DND-41 (cell line): ENCODE results near the gene ME2.
A peak's percentile ranks its signal among the peaks of the same experiment; 100 is the strongest.

Experiments
- ATAC-seq: fragments of 200-7000 bp; cut with Tn5 transposase; 3 replicates; pipeline ENCODE4 v1.9.1; 2021; ENCODE audit warnings: low read depth; ENCODE audit not compliant: insufficient read depth
- DNase-seq: peaks from one replicate; pipeline ENCODE4 v3.0.0-alpha.2; 2020
- H2AFZ ChIP-seq: 2 replicates; pipeline ENCODE4 v1.6.0; 2012; ENCODE audit warnings: low read depth, low read length
- H3K27ac ChIP-seq: 2 replicates; pipeline ENCODE4 v1.5.1; 2012; ENCODE audit warnings: low read length, inconsistent platforms
- H3K27me3 ChIP-seq: fragments of 200-600 bp; sonication (generic); 2 replicates; pipeline ENCODE4 v1.6.0; 2012; ENCODE audit warnings: low read length, mild to moderate bottlenecking, inconsistent platforms; ENCODE audit not compliant: insufficient read depth, poor library complexity
- H3K36me3 ChIP-seq: 2 replicates; pipeline ENCODE4 v1.5.1; 2012; ENCODE audit warnings: low read length, inconsistent platforms; ENCODE audit not compliant: insufficient read depth
- H3K4me1 ChIP-seq: 2 replicates; pipeline ENCODE4 v1.5.1; 2012; ENCODE audit warnings: mild to moderate bottlenecking, low read length; ENCODE audit not compliant: insufficient read depth
- H3K4me2 ChIP-seq: 2 replicates; pipeline ENCODE4 v1.6.0; 2012; ENCODE audit warnings: mild to moderate bottlenecking, moderate library complexity, low read length, inconsistent platforms; ENCODE audit not compliant: insufficient read depth
- H3K4me3 ChIP-seq, 2 experiments: fragments of 200-600 bp in 1 of 2; shearing (Covaris generic) in 1 of 2; 2 replicates each; pipeline ENCODE4 v1.5.1; 2012 to 2016; ENCODE audit warnings: inconsistent platforms in 2 of 2, low read length in 2 of 2, mild to moderate bottlenecking in 2 of 2, low read depth in 1 of 2, moderate library complexity in 1 of 2
- H3K79me2 ChIP-seq: 2 replicates; pipeline ENCODE4 v1.6.0; 2012; ENCODE audit warnings: low read length, inconsistent platforms; ENCODE audit not compliant: insufficient read depth
- H3K9ac ChIP-seq: 2 replicates; pipeline ENCODE4 v1.6.0; 2012; ENCODE audit warnings: low read depth, mild to moderate bottlenecking, inconsistent platforms, low read length, moderate library complexity
- H3K9me3 ChIP-seq: 2 replicates; pipeline ENCODE4 v1.5.1; 2012; ENCODE audit warnings: low read length, moderate library complexity, mild to moderate bottlenecking, inconsistent platforms; ENCODE audit not compliant: insufficient read depth, severe bottlenecking
- H4K20me1 ChIP-seq: 2 replicates; pipeline ENCODE4 v1.6.0; 2012; ENCODE audit warnings: low read length; ENCODE audit not compliant: insufficient read depth
- EZH2 ChIP-seq: IDR thresholded peaks from 3 replicates; pipeline ENCODE4 v1.6.1; 2012; ENCODE audit warnings: borderline replicate concordance, low read depth, mild to moderate bottlenecking, moderate library complexity, low read length, inconsistent platforms; ENCODE audit not compliant: severe bottlenecking
- TF ChIP-seq, protein P1 (sequence below): IDR thresholded peaks from 2 replicates; pipeline ENCODE4 v1.5.1; 2012; ENCODE audit warnings: borderline replicate concordance, low read length, moderate library complexity, mild to moderate bottlenecking; ENCODE audit not compliant: poor library complexity, severe bottlenecking; ENCODE audit errors: extremely low read depth

The ME2 gene

DNA sequence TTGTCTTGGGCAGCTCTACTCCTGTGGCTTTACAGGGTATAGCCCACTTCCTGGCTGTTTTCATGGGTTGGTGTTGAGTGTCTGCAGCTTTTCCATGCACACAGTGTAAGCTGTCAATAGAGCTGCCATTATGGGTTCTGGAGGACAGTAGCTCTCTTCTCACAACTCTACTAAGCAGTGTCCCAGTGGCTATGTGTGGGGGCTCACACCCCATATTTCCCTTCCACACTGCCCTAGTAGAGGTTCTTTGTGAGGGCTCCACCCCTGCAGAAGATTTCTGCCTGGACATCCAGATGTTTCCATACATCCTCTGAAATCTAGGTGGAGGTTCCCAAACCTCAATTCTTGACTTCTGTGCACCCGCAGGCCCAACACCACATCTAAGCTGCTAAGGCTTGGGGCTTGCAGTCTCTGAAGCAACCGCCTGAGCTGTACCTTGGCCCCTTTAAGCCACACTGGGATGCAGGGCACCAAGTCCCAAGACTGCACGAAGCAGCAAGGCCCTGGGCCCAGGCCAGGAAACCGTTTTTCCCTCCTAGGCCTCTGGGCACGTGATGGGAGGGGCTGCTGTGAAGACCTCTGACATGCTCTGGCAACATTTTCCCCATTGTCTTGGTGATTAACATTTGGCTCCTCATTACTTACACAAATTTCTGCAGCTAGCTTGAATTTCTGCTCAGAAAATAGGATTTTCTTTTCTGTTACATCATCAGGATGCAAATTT, 98.3 kb downstream of the ME2 start:
- Histone ChIP-seq H3K4me3 (no peak overlapping the region), H3K27me3 (no peaks in the 10 kb centered on the region), H3K9ac (no peak overlapping the region), H3K4me1 (no peaks in the 10 kb centered on the region), H4K20me1 (no peaks in the 10 kb centered on the region), H2AFZ (no peak overlapping the region), H3K36me3 (peaks cover 55% of the 10 kb centered on the region), H3K27ac (no peak overlapping the region), H3K9me3 (peaks cover 20% of the 10 kb centered on the region), H3K79me2 (no peaks in the 10 kb centered on the region), H3K4me2 (no peak overlapping the region)
- no peak for ATAC-seq
- DNase-seq, result no peak
- TF ChIP-seq, protein P1, sequence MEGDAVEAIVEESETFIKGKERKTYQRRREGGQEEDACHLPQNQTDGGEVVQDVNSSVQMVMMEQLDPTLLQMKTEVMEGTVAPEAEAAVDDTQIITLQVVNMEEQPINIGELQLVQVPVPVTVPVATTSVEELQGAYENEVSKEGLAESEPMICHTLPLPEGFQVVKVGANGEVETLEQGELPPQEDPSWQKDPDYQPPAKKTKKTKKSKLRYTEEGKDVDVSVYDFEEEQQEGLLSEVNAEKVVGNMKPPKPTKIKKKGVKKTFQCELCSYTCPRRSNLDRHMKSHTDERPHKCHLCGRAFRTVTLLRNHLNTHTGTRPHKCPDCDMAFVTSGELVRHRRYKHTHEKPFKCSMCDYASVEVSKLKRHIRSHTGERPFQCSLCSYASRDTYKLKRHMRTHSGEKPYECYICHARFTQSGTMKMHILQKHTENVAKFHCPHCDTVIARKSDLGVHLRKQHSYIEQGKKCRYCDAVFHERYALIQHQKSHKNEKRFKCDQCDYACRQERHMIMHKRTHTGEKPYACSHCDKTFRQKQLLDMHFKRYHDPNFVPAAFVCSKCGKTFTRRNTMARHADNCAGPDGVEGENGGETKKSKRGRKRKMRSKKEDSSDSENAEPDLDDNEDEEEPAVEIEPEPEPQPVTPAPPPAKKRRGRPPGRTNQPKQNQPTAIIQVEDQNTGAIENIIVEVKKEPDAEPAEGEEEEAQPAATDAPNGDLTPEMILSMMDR, result no peak
- no peak for TF ChIP-seq EZH2

DNA sequence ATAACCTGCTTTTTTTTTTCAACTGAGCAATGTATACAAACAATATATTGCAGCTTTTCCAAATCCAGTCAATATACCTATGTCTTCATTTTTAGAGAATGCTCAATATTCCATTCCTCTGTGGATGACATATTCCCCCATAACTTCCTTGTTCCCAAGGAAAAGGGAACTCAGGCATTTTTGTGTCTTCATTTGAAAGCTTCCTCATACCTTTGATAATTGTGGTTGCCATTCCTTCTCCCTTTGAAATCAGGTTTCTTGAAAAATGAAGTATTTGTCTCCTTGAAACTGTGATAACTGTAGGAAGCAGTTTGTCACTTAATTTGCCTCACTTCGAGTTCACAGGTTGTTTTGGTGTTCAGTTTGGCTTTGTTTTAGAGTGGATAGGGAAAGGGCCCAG, 102.5 kb downstream of the ME2 start:
- no peak overlapping the region for H3K4me3 ChIP-seq
- no peaks in the 10 kb centered on the region for H4K20me1 ChIP-seq
- no peak overlapping the region for H3K9ac ChIP-seq
- no peak overlapping the region for H3K27ac ChIP-seq
- H3K36me3 ChIP-seq, result peaks cover 39% of the 10 kb centered on the region
- H3K27me3 ChIP-seq, result no peaks in the 10 kb centered on the region
- no peak overlapping the region for H3K4me2 ChIP-seq
- H3K4me1 ChIP-seq, result no peaks in the 10 kb centered on the region
- no peaks in the 10 kb centered on the region for H3K79me2 ChIP-seq
- H2AFZ ChIP-seq, result no peak overlapping the region
- DNase-seq, result no peak
- H3K9me3 ChIP-seq, result peaks cover 8% of the 10 kb centered on the region
- TF ChIP-seq, protein P1, result no peak
- no peak for TF ChIP-seq EZH2
- no peak for ATAC-seq

DNA sequence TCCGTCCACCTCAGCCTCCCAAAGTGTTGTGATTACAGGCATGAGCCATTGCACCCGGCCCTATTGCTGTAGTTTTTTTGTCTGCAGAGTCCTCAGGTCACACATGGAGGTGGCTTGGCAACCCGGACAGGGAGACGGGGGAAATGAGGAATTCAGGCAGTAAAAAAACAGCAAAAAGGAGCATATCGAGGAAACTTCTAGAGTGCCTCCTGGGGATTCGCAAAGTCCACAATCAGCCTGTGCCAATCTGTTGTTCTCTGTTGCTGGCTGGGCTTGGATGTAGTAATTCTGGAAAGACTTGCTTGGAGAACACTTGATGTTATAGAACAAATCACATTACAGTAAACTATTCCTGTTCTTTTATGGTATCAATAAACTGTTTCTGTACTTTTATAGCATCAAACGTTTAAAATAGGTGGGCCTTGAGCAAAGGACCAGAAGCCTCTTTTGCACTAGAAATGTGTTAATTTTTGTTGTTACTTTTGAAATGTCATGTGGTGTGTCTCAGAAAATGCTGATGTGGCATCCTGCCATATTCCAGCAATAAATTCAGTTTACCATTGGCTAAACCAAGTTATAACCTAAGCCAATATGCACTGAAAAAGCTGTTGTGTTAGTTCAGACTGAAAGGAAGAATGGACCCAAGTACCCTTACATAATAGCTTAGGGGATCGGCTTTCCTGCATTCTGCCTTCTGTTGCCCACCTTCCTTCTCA, 103.3 kb downstream of the ME2 start:
- H3K36me3 ChIP-seq, result peaks cover 33% of the 10 kb centered on the region
- H4K20me1 ChIP-seq, result no peaks in the 10 kb centered on the region
- no peaks in the 10 kb centered on the region for H3K27me3 ChIP-seq
- H3K4me2 ChIP-seq, result no peak overlapping the region
- no peak overlapping the region for H3K9ac ChIP-seq
- H3K9me3 ChIP-seq, result peaks cover 2% of the 10 kb centered on the region
- H3K4me3 ChIP-seq, result no peak overlapping the region
- H3K79me2 ChIP-seq, result no peaks in the 10 kb centered on the region
- DNase-seq (no peak), ATAC-seq (no peak)
- H2AFZ ChIP-seq, result no peak overlapping the region
- no peaks in the 10 kb centered on the region for H3K4me1 ChIP-seq
- TF ChIP-seq, protein P1, result no peak
- no peak for TF ChIP-seq EZH2
- no peak overlapping the region for H3K27ac ChIP-seq

DNA sequence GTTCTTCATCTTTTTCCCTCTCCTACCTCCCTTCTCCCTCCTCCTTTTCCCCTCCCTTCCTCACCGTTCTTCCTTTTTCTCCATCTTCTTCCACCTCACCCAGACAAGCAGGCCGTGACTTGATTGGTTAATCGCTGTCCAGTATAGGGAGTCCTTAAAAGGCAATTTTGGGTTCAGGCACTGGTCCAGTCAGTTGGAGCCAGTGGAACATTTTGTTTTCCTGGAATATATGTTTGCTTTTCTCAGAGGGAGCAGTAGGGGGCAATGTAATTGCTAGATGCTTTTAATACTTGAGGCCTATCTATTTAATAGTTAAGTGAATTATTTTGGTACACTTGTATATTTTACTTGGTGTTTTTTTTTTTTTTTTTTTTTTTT, 103.9 kb downstream of the ME2 start:
- no peak for DNase-seq
- TF ChIP-seq EZH2, result no peak
- TF ChIP-seq, protein P1, result peak; percentile 30
- no peak for ATAC-seq

More for the DNA sequence above, 103.9 kb downstream of the ME2 start:
- Histone ChIP-seq H4K20me1 (no peaks in the 10 kb centered on the region), H3K9me3 (no peaks in the 10 kb centered on the region), H3K36me3 (peaks cover 28% of the 10 kb centered on the region; the same call in 1 of the 2 replicates), H3K4me1 (no peaks in the 10 kb centered on the region), H3K4me2 (no peak overlapping the region), H3K27ac (no peak overlapping the region), H3K79me2 (no peaks in the 10 kb centered on the region), H3K4me3 (no peak overlapping the region), H3K27me3 (no peaks in the 10 kb centered on the region), H2AFZ (no peak overlapping the region), H3K9ac (no peak overlapping the region)
